GM12875 (cell line): ENCODE measurements around the gene GALNT15.

Experiments
- H3K4me3 ChIP-seq: one replicate; pipeline ENCODE4 v1.5.1; 2011; ENCODE audit warnings: low read depth, low read length, control low read depth
- CTCF ChIP-seq: IDR thresholded peaks from 2 replicates; pipeline ENCODE4 v1.5.1; 2011; ENCODE audit warnings: low read depth, mild to moderate bottlenecking, control low read depth, inconsistent platforms, low read length, moderate library complexity, borderline replicate concordance; ENCODE audit not compliant: insufficient read depth

Gene GALNT15

DNA sequence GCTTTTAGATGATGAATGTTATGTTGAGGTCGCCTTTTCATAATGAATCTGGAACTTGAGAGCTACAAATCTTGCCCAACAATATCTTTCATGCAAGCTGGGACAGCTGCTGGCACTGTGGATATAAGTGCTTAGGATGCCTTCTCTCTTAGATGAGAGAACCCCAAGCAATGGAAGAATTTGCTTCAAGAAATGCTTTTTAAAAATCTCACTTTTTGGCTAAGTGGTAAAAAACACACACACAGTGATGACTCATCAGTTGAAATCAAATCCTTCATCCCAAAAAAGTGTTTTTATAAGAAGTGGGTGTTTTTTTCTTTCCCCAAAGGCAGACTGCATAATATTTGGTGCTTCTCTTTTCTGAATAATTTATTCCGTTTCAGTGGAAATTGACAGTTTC lies 38.4 kb upstream of the GALNT15 start:
- no peak overlapping the region for H3K4me3 ChIP-seq
- no peak for TF ChIP-seq CTCF

GRCh38 chr3:16137044-16137443 lies 37.4 kb upstream of the GALNT15 start:
- TF ChIP-seq CTCF, result no peak
- no peak overlapping the region for H3K4me3 ChIP-seq

DNA sequence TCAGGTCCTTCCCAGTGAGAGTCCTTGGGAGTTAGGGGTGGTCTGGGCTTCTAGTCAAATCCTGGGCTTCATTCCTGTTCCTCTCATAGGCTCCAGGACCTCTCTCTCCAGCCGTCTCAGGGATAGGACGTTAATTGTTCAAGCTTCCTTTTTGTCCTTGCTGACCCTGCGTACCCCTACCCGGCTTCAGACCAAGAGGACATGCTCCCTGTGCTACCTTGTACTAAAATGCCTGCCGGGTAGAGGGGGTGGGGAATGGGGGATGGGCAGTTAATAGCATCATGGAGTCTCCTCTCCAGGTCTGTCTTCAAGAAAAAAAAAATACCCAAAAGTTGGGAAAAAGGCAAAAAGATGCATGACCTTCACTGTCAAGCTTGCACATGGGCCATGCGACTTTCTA lies 36.5 kb upstream of the GALNT15 start:
- no peak for TF ChIP-seq CTCF
- H3K4me3 ChIP-seq, result no peak overlapping the region

- no peak for TF ChIP-seq CTCF
- no peak overlapping the region for H3K4me3 ChIP-seq
These were observed 34.2 kb upstream of the GALNT15 start for GRCh38 chr3:16140116-16140893.

DNA sequence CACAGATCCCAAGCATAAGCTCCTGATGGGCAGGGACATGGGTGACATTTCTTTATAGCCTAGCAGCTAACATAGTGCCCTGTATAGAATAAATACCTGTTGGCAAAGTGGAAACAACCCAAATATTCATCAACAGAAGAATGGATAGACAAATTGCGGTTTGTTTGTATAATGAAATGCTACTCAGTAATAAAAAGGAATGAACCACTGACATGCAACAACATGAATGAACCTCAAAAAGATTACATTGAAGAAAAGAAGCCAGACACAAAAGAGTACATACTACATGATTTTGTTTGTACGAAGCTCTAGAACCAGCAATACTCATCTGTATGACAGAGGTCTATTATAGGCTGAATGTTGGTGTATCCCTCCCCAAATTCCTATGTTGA lies 33.6 kb upstream of the GALNT15 start:
- TF ChIP-seq CTCF, result no peak
- no peak overlapping the region for H3K4me3 ChIP-seq

DNA sequence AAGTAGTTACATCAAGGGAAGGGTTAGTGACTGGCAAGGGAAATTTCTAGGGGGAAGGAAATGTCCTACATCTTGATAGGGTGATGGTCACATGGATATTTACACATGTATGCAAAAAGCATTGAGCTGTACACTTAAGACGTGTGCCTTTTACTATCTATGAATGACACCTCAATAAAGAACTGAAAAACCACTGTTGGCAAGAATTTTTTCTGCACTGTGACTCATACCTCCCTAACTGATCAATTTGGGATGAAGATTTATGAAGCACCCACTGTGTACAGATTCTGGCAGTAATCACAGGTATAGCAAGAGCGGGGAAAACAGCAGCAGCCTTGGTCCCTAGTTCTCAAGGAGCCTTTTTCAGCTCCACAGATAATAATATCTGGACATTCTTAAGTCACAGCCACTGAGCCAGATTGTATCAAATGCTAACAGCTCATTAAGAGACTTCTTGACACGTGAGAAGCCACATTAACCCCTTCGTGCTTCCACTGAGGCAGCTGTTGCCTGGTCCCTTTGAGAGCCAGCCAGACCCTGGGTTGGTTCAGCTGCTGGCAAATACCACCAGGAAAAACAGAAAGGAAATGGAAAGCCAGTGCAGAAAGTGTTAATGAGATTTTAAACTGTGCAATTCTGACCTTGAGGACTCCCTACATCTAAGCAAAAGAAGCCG lies 32.0 kb upstream of the GALNT15 start:
- TF ChIP-seq CTCF, result no peak
- no peak overlapping the region for H3K4me3 ChIP-seq
